GM13976 (cell line): ENCODE measurements around the gene SPSB4.

Experiments
- DNase-seq: peaks from one replicate; pipeline ENCODE4 v3.0.0; 2012; ENCODE audit warnings: low spot score
- in situ Hi-C: fragments of 300-500 bp; cut with MboI; formaldehyde crosslinking; loops from one replicate; pipeline ENCODE4 v1.12.0; 2022; ENCODE audit warnings: low sequenced_read_pairs, mixed read lengths, inconsistent platforms; ENCODE audit not compliant: unreplicated experiment
- TF ChIP-seq, protein P1 (sequence below): IDR thresholded peaks from 2 replicates; pipeline ENCODE4 v1.5.1; 2012; ENCODE audit warnings: borderline replicate concordance, mild to moderate bottlenecking; ENCODE audit not compliant: insufficient read depth; ENCODE audit errors: extremely low read depth, missing control alignments, control extremely low read depth

The SPSB4 gene

GRCh38 chr3:141093971-141094684 is 43.0 kb downstream of the SPSB4 start:
- no peak for DNase-seq
- in situ Hi-C loops: no loop called here
- TF ChIP-seq, protein P1, sequence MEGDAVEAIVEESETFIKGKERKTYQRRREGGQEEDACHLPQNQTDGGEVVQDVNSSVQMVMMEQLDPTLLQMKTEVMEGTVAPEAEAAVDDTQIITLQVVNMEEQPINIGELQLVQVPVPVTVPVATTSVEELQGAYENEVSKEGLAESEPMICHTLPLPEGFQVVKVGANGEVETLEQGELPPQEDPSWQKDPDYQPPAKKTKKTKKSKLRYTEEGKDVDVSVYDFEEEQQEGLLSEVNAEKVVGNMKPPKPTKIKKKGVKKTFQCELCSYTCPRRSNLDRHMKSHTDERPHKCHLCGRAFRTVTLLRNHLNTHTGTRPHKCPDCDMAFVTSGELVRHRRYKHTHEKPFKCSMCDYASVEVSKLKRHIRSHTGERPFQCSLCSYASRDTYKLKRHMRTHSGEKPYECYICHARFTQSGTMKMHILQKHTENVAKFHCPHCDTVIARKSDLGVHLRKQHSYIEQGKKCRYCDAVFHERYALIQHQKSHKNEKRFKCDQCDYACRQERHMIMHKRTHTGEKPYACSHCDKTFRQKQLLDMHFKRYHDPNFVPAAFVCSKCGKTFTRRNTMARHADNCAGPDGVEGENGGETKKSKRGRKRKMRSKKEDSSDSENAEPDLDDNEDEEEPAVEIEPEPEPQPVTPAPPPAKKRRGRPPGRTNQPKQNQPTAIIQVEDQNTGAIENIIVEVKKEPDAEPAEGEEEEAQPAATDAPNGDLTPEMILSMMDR: no peak

DNA sequence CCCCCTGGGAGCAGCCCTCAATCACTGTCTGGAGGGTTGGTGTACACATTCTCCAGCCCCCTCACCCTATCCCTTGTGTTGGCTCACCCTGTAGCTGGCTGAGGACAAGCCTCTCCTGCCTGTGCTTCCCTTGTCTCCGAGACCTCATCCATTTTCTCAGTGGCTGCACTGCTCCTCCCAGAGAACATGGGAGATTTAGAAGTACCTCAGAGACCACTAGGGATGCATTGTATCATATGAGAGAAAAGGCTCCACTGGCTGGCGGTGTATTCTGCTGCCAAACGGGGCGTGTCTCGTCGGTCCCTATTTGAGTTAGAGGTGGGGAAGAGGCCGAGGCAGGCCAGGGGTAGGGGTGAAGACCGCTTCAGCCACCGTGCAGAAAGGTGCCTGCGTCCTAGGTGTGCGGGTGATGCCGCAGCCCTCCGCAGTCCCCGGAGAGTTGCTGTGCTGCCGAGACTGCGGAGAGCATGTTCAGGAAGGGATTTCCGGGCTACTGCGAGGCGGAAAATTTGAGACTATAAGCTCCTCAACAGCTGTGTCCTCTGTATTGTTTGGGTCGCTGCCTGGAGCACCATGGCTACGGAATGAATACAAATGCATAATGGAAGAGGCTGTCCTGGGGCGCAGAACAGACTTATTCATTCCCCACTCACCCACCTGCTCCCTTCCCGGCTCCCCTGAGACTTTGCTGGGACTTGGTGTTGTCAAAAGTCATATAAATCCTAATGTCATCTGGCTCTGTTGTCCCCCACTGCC is 43.8 kb downstream of the SPSB4 start:
- no peak for DNase-seq
- TF ChIP-seq, protein P1: no peak
- in situ Hi-C loops: no loop called here

- DNase-seq: no peak
- in situ Hi-C loops: no loop called here
- TF ChIP-seq, protein P1: no peak
Measured at GRCh38 chr3:141095546-141095937, 44.4 kb downstream of the SPSB4 start.

DNA sequence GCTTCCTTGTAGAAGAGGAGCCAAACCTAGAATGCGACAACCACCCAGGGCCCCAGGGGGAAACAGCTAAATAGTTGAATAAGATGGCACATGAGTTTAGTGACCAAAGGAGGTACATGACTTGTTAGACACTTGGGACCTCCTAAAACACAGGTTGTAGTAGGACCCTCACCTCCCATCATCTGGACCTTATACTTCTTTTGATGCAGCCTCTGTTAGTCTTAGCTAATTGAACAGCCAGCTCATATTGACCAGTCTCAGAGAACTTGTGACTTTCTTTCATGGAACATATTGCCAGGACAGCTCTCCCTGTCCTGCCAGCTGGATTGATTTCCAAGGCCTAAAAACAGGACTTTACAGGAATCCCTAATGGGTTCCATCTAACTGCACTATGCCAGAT is 45.0 kb downstream of the SPSB4 start:
- TF ChIP-seq, protein P1: no peak
- in situ Hi-C loops: no loop called here
- no peak for DNase-seq

DNA sequence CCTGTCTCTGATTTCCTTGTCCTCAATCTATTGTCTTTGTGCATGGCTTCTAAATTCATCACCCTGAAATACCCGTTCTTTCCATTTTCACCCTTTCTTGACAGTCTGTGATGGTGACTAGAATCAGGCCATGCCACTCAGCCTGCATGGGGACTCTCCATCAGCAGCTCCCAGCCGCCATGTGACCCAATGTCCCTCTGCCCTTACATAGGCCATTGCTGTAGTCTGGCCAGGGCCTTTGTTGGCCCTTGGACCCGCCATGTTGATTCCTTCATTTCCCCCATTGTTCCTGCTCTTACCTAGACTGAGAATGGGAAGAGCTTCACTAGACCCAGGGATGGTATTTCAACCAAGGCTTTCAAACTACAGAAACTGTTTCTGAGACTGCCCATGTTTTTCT is 45.8 kb downstream of the SPSB4 start:
- DNase-seq: no peak
- TF ChIP-seq, protein P1: no peak
- in situ Hi-C loops: no loop called here

- TF ChIP-seq, protein P1: no peak
- in situ Hi-C loops: loop anchor here (25.0 kb wide), 1 partner anchor 188 kb away; no protein-coding TSS in a partner anchor
- DNase-seq: no peak
Measured at GRCh38 chr3:141100112-141100511, 49.0 kb downstream of the SPSB4 start.
